HG03108 (cell line): ENCODE measurements around the gene RTN4IP1.
A peak's percentile ranks its signal among the peaks of the same experiment; 100 is the strongest.
"Not testable (repeated sequence)": the region's sequence is repeated elsewhere in the genome, so short reads cannot be mapped to it uniquely, and the experiment has no call there.

Experiments used
- ATAC-seq: cut with Tn5 transposase; IDR thresholded peaks from one replicate; pipeline ENCODE4 v1.9.1; 2021; ENCODE audit warnings: moderate library complexity; ENCODE audit not compliant: unreplicated experiment

The RTN4IP1 gene

DNA sequence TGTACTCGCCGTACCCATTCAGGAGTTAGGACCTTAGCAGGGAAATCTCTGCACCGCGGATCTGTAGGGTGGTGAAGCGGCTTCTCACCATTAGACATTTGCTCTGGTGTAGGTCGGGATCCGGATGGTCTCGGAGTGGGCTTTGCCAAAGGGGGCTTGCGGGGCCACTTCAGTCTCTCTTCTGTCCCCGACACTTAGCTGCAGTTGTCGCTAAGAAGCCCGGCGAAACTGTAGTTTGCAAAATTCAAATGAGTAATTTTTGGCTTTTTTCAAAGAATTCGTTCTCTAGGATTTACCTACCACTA lies 513 bp upstream of the RTN4IP1 start:
- no peak for ATAC-seq

DNA sequence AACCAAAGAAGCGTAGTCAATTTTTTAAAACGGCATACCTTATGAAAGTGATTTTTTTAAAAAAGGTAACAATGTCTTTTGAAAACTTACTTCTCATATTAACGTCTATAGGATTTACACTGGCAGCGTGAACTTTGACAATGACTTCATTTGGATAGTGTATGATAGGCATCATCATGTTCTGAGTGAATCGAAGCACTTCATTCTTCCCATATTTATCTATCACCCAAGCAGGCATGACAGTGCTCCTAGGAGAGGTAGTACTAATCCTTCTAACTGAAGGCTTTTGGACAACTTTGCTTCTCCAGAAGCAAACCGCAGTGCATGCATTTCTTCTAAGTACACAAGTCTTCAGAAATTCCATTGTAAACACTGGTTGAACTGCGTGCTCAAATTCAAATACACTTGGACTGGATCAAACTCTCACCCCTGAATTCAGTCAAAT lies 618 bp downstream of the RTN4IP1 start:
- ATAC-seq = peak; percentile 6

GRCh38 chr6:106627760-106628159 lies 1.5 kb downstream of the RTN4IP1 start:
- not testable (repeated sequence) for ATAC-seq

DNA sequence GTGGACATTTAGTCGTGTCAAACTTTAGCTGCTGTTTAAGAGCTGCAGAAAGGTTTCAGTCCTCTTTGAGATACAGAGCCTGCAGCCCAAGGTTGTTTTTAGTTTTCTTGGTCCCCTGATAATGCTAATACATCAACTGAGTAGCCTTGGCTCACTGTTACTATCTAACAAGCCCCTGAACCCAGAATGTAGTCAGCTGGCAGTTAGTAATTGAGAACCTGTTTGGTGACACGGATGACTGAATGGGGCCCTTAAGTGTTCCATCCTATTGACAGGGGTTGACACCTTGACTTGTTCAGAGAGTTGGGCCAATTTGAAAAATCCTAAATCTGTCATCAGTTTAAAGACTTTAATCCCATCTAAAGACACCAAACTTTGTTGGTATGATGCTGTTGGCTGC lies 2.8 kb downstream of the RTN4IP1 start:
- ATAC-seq = peak; percentile 24

- ATAC-seq = no peak
Measured at GRCh38 chr6:106623039-106623438, 6.3 kb downstream of the RTN4IP1 start.

GRCh38 chr6:106622412-106622811 lies 6.9 kb downstream of the RTN4IP1 start:
- no peak for ATAC-seq

- ATAC-seq = no peak
Measured at GRCh38 chr6:106620931-106621672, 8.2 kb downstream of the RTN4IP1 start.

- ATAC-seq = no peak
Measured at GRCh38 chr6:106619223-106619622, 10.1 kb downstream of the RTN4IP1 start.

- no peak for ATAC-seq
Measured at GRCh38 chr6:106618324-106618723, 11.0 kb downstream of the RTN4IP1 start.

- no peak for ATAC-seq
Measured at GRCh38 chr6:106617857-106618256, 11.4 kb downstream of the RTN4IP1 start.

GRCh38 chr6:106617302-106617701 lies 12.0 kb downstream of the RTN4IP1 start:
- peak; percentile 83 for ATAC-seq

- ATAC-seq = no peak
Measured at GRCh38 chr6:106614592-106615257, 14.6 kb downstream of the RTN4IP1 start.

- ATAC-seq = no peak
Measured at GRCh38 chr6:106614166-106614565, 15.1 kb downstream of the RTN4IP1 start.

GRCh38 chr6:106613590-106613989 lies 15.7 kb downstream of the RTN4IP1 start:
- no peak for ATAC-seq

DNA sequence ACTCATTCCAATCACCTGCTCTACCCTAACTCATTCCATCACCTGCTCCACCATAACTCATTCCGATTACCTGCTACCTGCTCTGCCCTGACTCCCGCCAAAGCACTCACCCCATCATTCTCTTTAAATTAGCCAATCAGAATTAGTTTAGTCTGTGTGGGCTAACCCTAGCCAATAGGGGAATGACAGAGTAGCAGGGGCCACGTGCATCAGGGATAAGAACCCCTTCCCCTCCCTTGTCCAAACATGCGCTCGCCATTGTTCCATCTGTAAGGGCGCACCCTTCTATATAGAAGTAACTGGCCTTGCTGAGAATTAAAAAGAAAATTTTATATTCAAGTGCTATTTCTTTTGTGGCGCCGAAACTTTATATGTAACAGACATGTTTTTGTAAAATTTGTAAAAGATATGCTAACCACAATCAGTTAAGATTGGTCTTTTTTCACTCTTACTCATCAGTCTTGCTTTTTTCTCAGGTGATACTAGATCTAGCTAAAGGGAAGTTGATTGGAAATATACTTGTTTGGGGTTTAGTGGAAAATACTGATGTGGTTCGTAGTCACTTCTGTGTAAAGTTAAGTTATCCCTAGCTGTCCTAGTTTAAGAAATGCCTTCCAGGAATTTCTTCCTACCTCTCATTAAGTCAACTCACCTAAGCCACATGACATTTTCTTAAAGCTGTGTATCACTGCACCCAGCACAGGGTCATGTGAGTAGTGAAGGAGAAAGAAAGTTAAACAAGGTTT lies 16.5 kb downstream of the RTN4IP1 start:
- no peak for ATAC-seq

DNA sequence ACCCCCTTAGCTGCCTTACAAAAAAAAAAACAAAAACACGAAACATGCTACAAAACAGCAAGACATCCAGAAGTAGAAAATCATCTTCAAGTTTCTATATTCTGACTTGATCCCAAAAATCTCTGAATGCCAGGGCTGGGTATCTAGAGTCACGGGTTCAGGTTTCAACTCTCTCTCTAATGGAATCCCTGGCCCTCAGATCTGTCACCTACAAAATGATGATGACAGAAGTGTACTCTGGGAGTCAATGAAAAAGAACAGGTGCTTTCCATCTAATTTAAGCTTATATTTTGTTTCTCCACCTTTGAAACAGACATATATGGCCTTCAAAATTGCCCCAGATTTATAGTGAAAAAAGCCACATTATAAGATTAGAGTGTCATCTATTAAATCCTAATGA lies 18.3 kb downstream of the RTN4IP1 start:
- no peak for ATAC-seq

- no peak for ATAC-seq
Measured at GRCh38 chr6:106609699-106610098, 19.6 kb downstream of the RTN4IP1 start.

DNA sequence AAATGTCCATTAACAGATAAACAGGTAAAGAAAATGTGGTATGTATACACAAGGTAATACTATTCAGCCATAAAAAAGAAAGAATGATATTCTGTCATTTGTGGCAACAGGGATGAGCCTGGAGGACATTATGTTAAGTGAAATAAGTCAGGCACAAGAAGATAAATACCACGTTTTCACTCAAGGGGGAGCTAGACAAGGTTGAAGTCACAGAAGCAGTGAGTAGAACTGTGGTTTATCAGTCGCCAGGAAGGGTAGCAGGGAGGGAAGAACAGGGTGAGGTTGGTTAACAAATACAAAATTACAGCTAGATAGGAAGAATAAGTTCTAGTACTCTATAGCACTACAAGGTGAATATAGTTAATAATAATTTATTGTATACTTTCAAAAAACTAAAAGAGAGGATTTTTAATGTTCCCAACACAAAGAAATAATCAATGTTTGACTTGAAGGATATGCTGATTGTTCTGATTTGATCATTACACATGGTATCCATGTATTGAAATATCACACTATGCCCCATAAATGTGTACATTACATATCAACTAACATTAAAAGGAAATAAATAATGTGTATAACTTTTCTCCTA lies 21.1 kb downstream of the RTN4IP1 start:
- ATAC-seq = peak; percentile 71

DNA sequence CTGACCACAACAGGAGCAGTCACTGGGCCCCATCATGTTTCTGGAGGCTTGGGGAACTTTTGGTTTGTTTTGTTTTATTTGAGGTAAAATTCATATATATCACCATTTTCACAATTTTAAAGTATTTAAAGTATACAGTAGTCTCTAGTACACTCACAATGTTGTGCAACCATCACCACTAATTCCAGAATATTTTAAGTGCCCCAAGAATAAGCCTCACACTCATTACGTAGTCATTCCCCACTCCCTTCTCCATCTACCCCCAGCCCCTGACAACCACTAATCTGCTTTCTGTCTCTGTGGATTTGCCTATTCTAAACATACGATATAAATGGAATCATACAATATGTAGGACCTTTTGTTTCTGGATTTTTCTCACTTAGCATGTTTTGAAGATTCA lies 29.0 kb downstream of the RTN4IP1 start:
- no peak for ATAC-seq

DNA sequence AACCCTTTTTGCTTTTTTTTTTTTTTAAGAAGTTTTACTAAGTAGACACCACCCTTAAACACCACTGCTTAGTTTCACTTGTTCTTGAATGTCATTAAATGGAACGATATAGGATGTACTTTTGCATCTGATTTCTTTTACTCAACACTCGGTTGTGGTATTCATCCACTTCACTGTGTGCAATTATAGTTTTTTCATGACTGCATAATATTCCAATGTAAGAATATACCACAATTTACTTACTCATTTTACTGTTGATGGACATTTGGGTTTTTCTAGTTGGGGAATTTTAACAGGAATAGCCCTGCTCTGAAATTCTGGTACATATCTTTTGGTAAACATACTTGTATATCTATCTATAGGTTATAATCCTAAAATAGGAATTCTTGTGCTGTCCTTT lies 29.9 kb downstream of the RTN4IP1 start:
- ATAC-seq = no peak

- no peak for ATAC-seq
Measured at GRCh38 chr6:106591111-106591825, 38.0 kb downstream of the RTN4IP1 start.
